GM18870 (cell line): ENCODE measurements around the gene YY2.
"Not testable (repeated sequence)": the region's sequence is repeated elsewhere in the genome, so short reads cannot be mapped to it uniquely, and the experiment has no call there.

Experiments
- ATAC-seq: cut with Tn5 transposase; IDR thresholded peaks from one replicate; pipeline ENCODE4 v1.9.1; 2021; ENCODE audit warnings: moderate library complexity; ENCODE audit not compliant: unreplicated experiment

The YY2 gene

GRCh38 chrX:21873063-21873775, 17.4 kb downstream of the YY2 start:
- ATAC-seq, result no peak

- not testable (repeated sequence) for ATAC-seq
These were observed 18.4 kb downstream of the YY2 start for GRCh38 chrX:21874182-21874581.

- ATAC-seq, result no peak
These were observed 19.2 kb downstream of the YY2 start for GRCh38 chrX:21875013-21875412.

GRCh38 chrX:21881881-21882574, 26.2 kb downstream of the YY2 start:
- ATAC-seq, result no peak

- ATAC-seq, result no peak
These were observed 27.5 kb downstream of the YY2 start for GRCh38 chrX:21883258-21883657.

- no peak for ATAC-seq
These were observed 29.8 kb downstream of the YY2 start for GRCh38 chrX:21885568-21885967.

- ATAC-seq, result no peak
These were observed 49.5 kb downstream of the YY2 start for GRCh38 chrX:21905313-21905712.

- ATAC-seq, result no peak
These were observed 50.2 kb downstream of the YY2 start for GRCh38 chrX:21905953-21906352.

- ATAC-seq, result no peak
These were observed 51.5 kb downstream of the YY2 start for GRCh38 chrX:21907260-21907659.
